NCI-H345 treated with DMSO at 0.1 percent for 48 hours (cell line): ENCODE measurements around the gene AWAT1.
A peak's percentile ranks its signal among the peaks of the same experiment; 100 is the strongest.
"Not testable (repeated sequence)": the region's sequence is repeated elsewhere in the genome, so short reads cannot be mapped to it uniquely, and the experiment has no call there.

Source experiments
- DNase-seq: peaks from one replicate; lab custom pipeline; 2025; ENCODE audit not compliant: unreplicated experiment; lab: John Stamatoyannopoulos, UW

The AWAT1 gene

DNA sequence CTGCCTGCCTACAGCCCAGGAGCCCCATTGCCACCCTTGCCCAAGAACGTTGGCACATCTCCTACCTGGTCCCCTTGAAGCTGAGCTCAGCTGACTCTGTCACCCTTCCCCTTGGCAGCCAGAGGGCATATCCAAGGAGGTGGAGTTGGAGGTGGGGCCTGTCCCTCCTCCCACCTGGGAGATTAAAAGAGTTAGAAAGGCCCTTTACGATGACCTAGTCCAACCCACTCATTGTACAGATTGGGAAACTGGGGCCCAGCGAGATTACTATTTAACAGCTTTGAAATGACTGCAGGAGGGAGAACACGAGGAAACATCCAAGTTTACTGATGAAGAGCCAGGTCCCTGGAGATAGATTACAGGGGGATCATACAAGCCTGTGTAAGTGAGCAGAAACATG lies 25.6 kb downstream of the AWAT1 start, which contains the start of gene P2RY4:
Gene P2RY4, minus strand, starts transcription at position 101 of the 400 bp plus-strand sequence. CDS start 580 bp downstream, outside the sequence.
- no peak for DNase-seq

DNA sequence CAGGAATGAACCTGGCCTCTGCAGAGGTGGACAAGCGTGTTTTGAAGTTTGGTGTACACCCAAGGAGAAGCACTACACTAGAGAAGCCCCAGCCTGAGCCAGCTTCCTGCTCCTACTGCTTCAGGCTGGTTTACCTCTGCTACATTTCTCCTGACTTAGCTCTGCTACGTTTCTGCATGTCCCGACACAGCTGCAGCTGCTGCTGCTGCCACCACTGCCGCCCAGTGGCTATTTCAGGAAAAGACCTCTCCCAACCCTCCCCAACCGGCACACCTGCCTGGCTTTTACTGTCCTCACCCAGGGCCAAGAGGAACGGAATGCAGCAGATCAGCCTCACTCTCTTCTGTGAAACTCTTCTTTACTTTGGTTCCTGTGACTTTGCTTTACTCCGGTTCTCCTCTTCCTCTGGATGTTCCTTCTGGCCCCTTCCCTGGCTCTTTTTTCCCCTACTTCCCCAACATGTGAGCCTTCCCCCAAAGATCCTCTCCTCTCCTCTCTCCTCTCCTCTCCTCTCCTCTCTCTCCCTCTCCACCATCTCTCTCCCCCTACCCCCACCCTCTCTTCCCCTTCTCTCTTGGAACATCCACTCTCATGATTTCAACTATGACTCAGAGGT lies 28.6 kb downstream of the AWAT1 start:
- DNase-seq, result peak; percentile 33

- no peak for DNase-seq
These were observed 30.3 kb downstream of the AWAT1 start for GRCh38 chrX:70264784-70265183.

DNA sequence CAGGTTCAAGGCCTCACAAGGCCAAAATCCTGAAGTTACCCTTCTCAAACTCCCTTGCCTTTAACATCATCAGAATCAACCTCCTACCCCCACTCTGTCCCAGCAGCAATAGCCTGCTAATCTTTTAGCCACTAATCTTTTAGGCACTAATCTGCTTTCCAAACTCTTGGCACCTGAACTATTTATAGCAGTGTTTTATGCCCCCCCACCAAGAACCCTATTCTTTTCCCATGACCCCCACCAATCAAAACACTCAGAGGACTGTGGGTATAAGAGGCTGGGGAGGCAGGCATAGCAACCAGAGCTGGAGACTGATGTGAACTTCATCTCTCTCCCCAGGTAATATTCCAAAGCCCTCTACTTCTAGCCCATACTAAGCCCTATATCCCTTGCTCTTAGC lies 33.6 kb downstream of the AWAT1 start, which contains the start of gene ARR3:
Gene ARR3, plus strand, starts transcription at position 301 of the 400 bp plus-strand sequence. CDS start 1,052 bp downstream, outside the sequence.
- DNase-seq, result no peak

GRCh38 chrX:70274029-70274428 lies 39.6 kb downstream of the AWAT1 start:
- DNase-seq, result not testable (repeated sequence)

DNA sequence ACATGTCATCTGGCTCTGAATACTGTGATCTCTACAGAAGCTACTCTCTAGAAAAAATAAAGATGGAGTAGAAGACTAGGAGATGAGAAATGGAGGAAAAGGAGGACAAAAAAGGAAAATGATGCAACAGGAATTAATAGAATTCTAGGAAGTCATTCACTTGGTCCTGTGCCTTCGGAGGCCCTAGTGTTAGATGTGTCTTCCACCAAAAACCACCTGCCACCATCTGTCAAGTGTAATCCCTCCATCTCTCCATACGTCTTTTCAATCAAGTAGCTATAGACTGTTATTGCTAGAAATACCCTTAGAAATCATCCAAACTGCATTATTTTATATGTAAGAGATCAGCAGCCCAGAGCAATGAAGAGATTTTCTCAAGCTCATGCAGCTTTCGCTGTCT lies 44.6 kb downstream of the AWAT1 start:
- DNase-seq, result no peak

DNA sequence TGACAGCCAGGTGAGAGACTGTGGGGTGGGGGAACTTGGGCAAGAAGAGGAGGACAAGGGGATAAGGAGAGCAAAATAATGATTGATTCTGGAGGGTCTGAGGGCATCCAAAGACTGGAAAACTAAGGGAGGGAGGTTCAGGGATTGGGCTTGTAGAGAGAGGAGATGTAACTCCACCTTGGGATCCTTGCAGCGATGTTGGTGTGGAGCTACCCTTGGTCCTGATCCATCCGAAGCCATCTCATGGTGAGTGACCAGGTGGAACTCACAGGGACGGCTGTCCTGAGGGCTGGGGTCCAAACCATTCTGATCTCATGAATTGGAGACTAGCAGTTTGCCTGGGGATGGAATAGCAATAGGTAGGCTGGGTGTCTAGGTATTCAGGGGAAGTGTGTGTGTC lies 46.1 kb downstream of the AWAT1 start:
- no peak for DNase-seq

DNA sequence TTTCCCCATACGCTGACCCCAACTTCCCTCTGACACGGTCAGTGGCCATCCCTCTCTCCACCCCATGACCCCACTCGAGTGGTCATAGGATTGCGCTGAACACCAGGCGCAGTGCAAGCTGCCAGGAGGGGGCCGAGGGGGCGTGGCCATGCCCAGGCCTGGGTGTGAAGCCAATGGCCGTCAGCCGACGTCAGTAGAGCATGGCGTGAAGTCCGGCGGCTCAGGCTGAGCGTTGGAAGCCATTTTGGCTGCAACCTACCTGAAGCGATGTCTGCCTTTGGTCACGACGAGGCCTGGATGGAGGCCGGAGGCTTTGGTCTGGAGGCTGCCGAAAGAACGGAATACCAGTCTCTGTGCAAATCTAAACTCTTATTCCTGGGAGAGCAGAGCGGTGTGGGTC lies 47.5 kb downstream of the AWAT1 start, which contains the start of gene RAB41:
Gene RAB41, plus strand, starts transcription at position 222 of the 400 bp plus-strand sequence. Its CDS starts 46 bp downstream, at position 268.
- no peak for DNase-seq

DNA sequence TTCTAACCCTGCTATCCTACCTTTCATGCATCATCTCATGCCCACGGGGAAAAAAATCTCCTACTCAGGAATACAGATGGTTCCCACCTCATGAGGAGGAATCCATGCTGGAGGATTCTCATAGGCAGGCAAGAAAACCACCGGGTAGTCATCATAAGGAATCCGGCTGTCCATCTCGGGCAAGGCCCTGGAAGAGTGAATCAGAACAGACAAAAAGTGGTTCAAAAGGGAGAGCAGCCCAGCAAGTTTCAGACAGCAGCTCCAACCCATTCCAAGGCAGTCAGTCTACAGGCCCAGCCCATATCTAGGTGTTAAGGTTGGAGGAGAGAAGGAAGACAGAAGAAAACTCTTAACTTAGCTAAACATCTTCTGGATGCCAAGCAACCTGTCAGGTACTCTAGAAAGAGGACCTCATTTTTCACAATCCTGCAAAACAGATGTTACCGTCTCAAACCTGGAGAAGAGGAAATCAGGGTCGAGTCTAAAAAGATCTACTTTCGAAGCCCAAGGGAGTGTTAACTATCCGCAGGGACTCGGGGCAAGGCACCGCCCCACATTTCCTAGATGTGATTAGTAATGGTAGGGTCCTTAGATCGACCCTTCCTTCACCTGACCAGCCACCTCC lies 54.8 kb downstream of the AWAT1 start:
- no peak for DNase-seq
